ENCODE results near the gene ARX. TPM values are rescaled to one million over a fixed set of nuclear protein-coding genes. Genes with fewer than 3 reads are reported as not detected.

The ARX gene
- total RNA-seq, 1 experiment from 2014 or later = 0.24 TPM

- no peaks in the 10 kb centered on the region for H3K27me3 ChIP-seq (ENCODE audit: insufficient read depth, low read length)
- H4K91ac ChIP-seq (ENCODE audit: insufficient read length, low read depth, low read length) = no peak overlapping the region
- H3K79me2 ChIP-seq (ENCODE audit: insufficient read depth, low read length) = no peaks in the 10 kb centered on the region
- H4K5ac ChIP-seq (ENCODE audit: insufficient read length, low read depth, low read length) = no peak overlapping the region
- no peaks in the 10 kb centered on the region for H4K20me1 ChIP-seq (ENCODE audit: control insufficient read depth, insufficient read depth, insufficient read length)
- no peak overlapping the region for H3K18ac ChIP-seq (ENCODE audit: insufficient read length, low read depth, low read length)
- H4K8ac ChIP-seq (replicated peaks; ENCODE audit: insufficient read length, low read depth, low read length) = no peak overlapping the region
- H2AFZ ChIP-seq (ENCODE audit: low read length) = no peak overlapping the region
- no peak overlapping the region for H2BK12ac ChIP-seq (ENCODE audit: insufficient read length, low read depth, low read length)
- H3K23me2 ChIP-seq (ENCODE audit: insufficient read length, low read depth, low read length, poor library complexity, severe bottlenecking) = no peaks in the 10 kb centered on the region
- H3K4ac ChIP-seq (ENCODE audit: low read depth, low read length) = no peak overlapping the region
- H2BK5ac ChIP-seq (ENCODE audit: insufficient read length, low read length) = no peak overlapping the region
- no peaks in the 10 kb centered on the region for H3K9me3 ChIP-seq (ENCODE audit: control insufficient read depth, low read depth, low read length)
- H3K27ac ChIP-seq (ENCODE audit: insufficient read length, low read depth, low read length) = no peak overlapping the region
- no peak overlapping the region for H3K9ac ChIP-seq (ENCODE audit: extremely low read depth, insufficient read length, low read length)
- H3K27me3 Mint-ChIP-seq (ENCODE audit: low read depth) = no peaks in the 10 kb centered on the region
- no peak for TF ChIP-seq CTCF (conservative IDR thresholded peaks at IDR 0.05)
- H3K4me2 ChIP-seq (ENCODE audit: insufficient read depth, insufficient read length, low read length) = no peak overlapping the region
- H3K27ac Mint-ChIP-seq = no peak overlapping the region
- H3K14ac ChIP-seq (ENCODE audit: insufficient read depth, low read length) = no peak overlapping the region
- H3K4me3 Mint-ChIP-seq = no peak overlapping the region
- no peak overlapping the region for H2BK20ac ChIP-seq (ENCODE audit: low read depth, low read length, poor library complexity, severe bottlenecking)
- no peak overlapping the region for H2BK15ac ChIP-seq (ENCODE audit: low read depth, low read length)
- H3K56ac ChIP-seq (ENCODE audit: insufficient read length, low read depth, low read length) = no peak overlapping the region
- DNase-seq = no peak
- no peak overlapping the region for H3K23ac ChIP-seq (ENCODE audit: insufficient read length, low read depth, low read length)
- no peak overlapping the region for H2AK5ac ChIP-seq (ENCODE audit: insufficient read length, low read length)
- H3K9me3 Mint-ChIP-seq = no peaks in the 10 kb centered on the region
- peaks cover 4 to 12% of the 10 kb centered on the region in 2 experiments; a peak in 2 of 4 replicates for H3K4me1 Mint-ChIP-seq
- H3K36me3 Mint-ChIP-seq (ENCODE audit: insufficient read depth in 1 of 3, low read depth in 3 of 3) = peaks cover 0 to 5% (median under 1%) of the 10 kb centered on the region in 3 experiments; a peak in 3 of 7 replicates
- H3K79me1 ChIP-seq (ENCODE audit: insufficient read depth, low read depth, low read length, poor library complexity, severe bottlenecking) = no peaks in the 10 kb centered on the region
- H2BK120ac ChIP-seq (ENCODE audit: low read depth, low read length, poor library complexity, severe bottlenecking) = no peak overlapping the region
- no CpG with 5 or more reads among the region's 3 CpGs for WGBS (ENCODE audit: extremely low coverage, insufficient read length, low lambda C conversion rate)
- H3K4me1 ChIP-seq (ENCODE audit: insufficient read depth, low read length) = no peaks in the 10 kb centered on the region
- no peak overlapping the region for H3T11ph ChIP-seq (ENCODE audit: low read length)
These were observed 36.7 kb downstream of the ARX start for GRCh38 chrX:24979081-24979480.
